Raji (cell line): ENCODE measurements around the gene SERPINA1.

Experiments
- POLR2A ChIP-seq: IDR thresholded peaks from 2 replicates; pipeline ENCODE4 v1.6.1; 2011; ENCODE audit warnings: low read depth, low read length, control low read depth; ENCODE audit not compliant: insufficient read depth

SERPINA1 gene

GRCh38 chr14:94388384-94389103, at the start of gene SERPINA1:
Gene SERPINA1, minus strand, starts transcription at chr14:94388602. Its CDS starts 5,365 bp downstream, at chr14:94383237.
- no peak for TF ChIP-seq POLR2A

DNA sequence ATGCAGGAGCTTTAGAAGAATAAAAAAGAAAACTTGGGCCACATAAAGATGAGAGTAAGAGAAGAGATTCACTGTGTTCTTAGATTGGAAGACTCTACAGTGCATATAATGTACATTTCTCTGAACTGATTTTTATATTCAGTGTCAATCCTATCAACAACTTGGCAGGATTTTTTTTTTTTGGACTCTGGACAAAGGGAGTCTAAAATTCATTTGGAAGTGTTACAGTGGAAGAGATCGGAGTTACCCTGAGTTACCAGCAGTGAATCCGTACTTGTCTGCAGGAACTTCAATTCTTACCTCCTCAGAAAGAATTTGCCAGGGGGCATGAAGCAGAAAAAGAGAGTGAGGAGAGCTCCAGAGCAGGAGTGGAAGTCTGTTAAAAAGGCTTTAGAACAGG, 40.2 kb upstream of the SERPINA1 start:
- no peak for TF ChIP-seq POLR2A

DNA sequence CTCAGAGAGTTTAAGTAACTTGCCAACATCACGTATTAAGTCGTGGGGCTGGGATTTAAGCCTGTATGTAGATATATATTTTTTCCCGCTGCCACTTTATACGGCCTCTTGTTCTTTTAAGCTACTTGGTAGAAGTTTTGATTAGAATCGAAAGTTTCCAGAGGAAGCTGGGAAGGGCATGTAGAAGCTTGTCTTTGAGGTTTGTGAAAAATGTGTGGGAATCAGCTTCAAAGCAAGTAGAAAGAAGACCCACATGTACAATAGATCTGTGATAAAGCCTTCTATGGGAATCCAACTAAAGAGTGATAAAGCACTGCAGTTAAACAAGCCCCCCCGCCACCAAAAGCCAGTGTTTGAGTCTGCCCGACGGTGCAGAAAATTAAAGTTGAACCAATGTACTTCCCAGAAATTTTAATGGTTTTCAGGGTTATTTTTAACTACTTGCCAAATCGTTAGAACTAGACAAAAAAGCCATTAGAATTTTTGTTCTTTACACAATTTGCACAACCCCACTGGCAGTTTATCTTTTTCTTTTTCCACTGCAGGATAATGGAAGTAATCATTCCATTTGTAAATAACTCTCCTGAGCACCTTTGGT, 38.7 kb upstream of the SERPINA1 start:
- TF ChIP-seq POLR2A = no peak

DNA sequence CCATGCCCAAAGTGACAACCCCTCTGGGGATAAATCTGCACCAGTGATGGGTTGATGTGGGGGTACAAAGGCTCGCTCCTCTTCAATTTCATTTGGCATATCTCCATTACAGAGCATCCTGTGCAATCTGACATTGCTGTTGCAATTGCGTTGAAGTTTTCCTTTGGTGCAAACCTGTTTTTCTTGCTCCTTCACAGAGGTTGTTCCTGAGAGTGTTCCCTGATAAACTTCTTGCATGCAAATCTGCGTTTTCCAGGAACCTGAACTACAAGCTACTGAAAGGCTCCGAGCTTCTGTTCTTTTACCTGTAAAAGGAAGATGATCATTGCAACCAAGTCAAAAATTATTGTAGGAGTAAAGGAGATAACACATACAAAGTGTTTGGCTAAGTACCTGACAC, 38.1 kb upstream of the SERPINA1 start:
- TF ChIP-seq POLR2A = no peak

- TF ChIP-seq POLR2A = no peak
Measured at GRCh38 chr14:94424371-94424770, 36.0 kb upstream of the SERPINA1 start.

GRCh38 chr14:94423453-94424056, 35.2 kb upstream of the SERPINA1 start:
- no peak for TF ChIP-seq POLR2A

DNA sequence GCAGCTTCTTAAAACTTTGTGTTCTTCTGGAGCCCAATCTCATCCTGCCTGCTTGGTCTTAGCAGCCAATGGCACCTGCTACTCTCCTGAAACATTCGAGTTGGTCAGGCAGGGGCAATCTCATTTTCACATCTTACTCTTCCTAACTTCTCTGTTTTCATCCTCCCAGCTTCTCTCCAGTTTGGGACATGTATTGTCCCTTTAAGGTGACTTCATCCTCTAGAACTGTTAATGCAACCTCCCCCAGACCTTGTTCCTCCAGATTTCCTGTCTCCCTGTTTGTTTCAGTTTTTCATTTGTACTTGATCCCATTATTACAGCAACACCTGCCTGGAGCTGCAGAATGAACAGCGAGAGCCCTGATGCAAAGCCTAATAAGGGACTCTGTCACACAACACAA, 32.9 kb upstream of the SERPINA1 start:
- no peak for TF ChIP-seq POLR2A

GRCh38 chr14:94412671-94413638, 24.6 kb upstream of the SERPINA1 start:
- no peak for TF ChIP-seq POLR2A

GRCh38 chr14:94411638-94412037, 23.2 kb upstream of the SERPINA1 start:
- TF ChIP-seq POLR2A = no peak

DNA sequence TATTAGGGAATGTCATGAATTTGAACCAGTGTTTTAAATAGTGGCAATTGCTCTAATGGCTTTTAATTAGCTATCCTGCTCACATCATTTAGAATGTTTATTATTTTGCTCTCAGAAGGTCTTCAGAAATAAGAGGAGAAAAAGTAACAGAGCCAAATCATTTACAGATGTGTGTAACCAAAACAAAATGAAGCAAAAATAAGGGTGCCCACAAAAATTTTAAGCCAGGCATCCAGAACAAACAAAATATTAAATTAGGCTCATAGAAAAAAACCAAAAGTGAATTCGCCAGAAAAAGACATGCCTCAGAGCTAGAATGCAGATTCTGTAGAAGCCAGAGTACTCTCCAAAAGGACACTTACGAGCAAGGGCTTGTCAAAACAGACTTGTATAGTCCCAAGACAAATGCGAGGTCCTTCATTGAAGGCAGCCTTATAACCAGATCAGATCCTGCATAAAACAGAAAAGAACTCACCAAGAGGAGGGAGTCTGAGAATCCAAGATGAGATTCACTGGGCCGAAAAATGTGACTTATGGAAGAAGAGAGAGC, 20.2 kb upstream of the SERPINA1 start:
- no peak for TF ChIP-seq POLR2A

DNA sequence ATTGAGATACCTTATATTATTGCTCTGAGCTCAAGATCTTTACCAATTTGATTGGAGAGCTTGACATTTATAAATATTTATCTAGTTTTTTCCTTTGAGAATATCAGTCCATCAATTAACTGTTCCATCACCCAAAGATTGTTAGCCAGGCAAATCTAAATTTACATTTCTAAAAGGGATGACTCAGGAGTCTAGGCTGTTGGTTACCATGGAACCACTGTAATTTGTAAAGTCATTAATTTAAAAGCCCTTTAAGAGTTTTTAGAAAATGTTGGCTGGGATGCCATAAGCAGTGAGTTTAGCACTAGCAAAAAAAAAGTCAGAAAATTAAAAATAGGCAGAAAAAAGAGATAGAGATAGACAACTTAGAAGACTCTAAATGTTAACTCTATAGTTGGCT, 19.5 kb upstream of the SERPINA1 start:
- TF ChIP-seq POLR2A = no peak

- TF ChIP-seq POLR2A = no peak
Measured at GRCh38 chr14:94406910-94407309, 18.5 kb upstream of the SERPINA1 start.

DNA sequence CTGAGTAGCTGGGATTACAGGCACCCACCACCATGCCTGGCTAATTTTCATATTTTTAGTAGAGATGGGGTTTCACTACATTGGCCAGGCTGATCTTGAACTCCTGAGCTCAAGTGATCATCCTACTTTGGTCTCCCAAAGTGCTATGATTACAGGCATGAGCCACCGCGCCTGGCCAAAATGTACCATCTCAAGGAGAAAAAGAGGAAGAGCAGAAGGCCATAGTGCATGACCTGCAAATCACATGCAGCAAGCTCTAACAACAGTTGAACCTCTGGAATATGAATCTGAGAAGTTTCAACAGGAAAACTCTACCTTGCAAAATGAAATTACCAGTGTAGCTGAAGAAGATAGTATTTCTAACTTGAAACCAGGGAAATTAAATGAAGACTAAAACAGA, 17.1 kb upstream of the SERPINA1 start:
- TF ChIP-seq POLR2A = no peak

- no peak for TF ChIP-seq POLR2A
Measured at GRCh38 chr14:94404561-94404960, 16.2 kb upstream of the SERPINA1 start.
